Measurements from ENCODE around the gene TMPRSS11A.

Gene TMPRSS11A, protein sequence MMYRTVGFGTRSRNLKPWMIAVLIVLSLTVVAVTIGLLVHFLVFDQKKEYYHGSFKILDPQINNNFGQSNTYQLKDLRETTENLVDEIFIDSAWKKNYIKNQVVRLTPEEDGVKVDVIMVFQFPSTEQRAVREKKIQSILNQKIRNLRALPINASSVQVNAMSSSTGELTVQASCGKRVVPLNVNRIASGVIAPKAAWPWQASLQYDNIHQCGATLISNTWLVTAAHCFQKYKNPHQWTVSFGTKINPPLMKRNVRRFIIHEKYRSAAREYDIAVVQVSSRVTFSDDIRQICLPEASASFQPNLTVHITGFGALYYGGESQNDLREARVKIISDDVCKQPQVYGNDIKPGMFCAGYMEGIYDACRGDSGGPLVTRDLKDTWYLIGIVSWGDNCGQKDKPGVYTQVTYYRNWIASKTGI
- 0 to 0.31 (median 0) reads per million in 18 experiments for total RNA-seq

DNA sequence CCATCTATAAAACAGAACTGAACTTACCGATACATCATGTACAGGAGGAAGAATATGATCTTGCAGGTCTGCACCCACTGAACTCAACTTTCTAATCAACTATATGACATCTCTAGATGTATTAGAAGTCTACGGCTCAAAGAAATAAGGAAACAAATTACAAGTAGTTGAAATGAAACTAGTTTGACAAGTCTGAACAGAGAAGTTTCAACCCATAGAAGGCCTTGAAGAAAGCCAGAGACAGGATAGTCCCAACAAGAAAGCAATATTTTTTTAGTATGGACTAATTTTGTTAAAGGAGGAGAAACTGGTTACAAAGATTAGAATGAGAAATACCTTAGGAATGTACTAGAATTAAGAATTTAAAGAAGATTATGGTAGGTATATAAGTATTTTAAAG lies at the start of gene TMPRSS11A:
TSS of gene TMPRSS11A (minus strand) at position 138 of the 400 bp plus-strand sequence. CDS start at position 38, 100 bp downstream.
- no peak for DNase-seq

DNA sequence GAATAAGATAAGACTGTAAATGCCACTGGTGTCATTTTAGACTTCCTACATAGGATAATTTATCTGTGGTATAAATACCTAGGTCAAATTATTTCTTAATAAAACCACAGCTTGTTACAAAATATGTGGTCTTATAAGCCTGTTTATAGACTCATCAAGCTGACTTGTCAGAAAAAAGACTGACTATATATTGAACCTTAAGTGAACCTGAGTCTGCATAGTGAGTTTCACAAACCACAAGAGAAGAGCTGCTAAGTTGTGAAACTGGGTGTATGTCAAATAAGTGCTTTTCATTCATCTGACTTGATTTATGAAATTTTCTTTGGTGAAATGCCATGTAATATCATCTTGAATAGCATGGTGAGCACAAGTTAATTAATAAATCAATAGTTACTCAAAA lies 48.4 kb upstream of the TMPRSS11A start:
- no peak for DNase-seq

DNA sequence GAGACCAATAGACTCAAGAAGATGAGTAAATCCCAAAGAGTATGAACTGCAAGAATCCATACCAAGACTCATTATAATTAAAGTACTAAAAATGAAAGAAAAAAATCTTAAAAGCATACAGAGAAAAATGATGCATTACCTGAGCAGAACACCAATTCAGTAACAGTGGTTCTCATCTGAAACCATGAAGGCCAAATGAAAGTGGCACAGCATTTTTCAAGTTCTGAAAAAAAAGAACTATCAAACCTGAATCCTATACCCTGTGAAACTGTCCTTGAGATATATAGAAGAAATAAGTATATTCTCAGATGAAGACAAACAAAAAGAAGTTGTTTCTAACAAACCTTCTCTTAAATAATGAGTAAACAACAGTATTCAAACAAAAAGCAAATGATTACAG lies 39.6 kb upstream of the TMPRSS11A start:
- no peak for DNase-seq

DNA sequence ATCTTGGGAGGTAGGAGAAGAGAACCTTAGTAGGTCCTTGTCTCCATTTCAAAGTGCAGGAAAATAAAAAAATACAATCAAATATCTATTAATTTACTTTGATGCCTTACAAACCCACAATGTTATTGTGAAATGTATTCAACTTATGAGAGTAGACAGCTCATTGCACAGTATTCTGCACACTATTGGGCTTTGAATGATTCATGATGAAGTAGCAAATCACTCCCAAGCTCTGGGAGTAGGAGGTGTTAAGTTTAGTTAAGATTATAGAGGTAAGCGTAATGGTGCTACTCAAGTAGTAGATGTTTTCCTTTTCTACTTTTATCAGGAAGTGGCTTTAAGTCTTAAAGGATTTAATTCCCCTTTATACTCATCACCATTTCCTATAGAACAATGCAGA lies 32.8 kb upstream of the TMPRSS11A start:
- no peak for DNase-seq

DNA sequence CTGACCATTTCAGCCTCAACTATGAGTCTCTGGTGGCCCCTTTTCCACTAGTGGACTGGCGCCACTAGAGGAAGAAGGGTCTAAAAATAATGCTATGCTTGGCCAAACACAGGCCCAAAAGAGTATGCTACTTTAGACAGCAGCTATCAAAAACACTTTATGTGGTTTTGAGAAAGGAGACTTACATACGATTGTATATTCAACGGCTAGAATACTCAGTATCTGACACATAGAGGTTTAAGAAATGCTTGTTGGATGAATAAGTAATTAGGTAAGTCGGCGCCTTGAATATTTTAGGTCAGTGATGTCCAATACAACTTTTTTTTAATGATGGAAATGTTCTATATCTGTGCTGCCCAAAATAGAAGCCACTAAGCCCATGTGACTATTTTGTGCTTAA lies 25.7 kb upstream of the TMPRSS11A start:
- DNase-seq, result no peak

- DNase-seq, result no peak
Observed at GRCh38 chr4:67983333-67983732, 20.0 kb upstream of the TMPRSS11A start.

GRCh38 chr4:67980512-67980911 lies 17.2 kb upstream of the TMPRSS11A start:
- DNase-seq, result no peak

DNA sequence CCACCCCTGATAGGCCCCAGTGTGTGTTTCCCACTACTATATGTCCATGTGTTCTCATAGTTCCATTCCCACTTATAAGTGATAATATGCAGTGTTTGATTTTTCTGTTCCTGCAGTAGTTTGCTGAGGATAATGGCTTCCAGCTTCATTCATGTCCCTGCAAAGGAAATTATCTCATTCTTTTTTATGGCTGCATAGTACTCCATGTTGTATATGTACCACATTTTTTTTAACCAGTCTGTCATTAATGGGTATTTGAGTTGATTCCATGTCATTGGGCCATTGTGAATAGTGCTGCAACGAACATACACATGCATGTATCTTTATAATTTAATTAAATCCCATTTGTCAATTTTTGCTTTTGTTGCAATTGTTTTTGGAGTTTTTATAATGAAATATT lies 10.3 kb upstream of the TMPRSS11A start:
- no peak for DNase-seq

DNA sequence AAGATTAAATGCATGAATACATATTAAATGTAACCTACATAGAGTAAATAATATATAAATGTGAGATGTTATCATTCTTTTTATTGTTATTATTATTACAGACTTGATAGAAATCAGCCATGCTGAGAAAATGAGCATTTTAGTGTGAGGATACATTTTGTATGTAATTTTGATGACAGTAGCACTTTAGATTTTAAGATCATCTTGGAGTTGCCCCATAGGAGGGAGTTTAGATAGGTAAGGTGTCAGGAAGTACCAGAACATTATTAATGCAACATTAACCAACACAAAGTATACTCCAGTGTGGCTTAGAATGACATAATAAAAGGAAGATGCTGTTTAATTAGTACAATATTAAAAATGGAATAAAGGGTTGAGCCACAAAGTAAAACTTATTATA lies 8.4 kb downstream of the TMPRSS11A start:
- no peak for DNase-seq

DNA sequence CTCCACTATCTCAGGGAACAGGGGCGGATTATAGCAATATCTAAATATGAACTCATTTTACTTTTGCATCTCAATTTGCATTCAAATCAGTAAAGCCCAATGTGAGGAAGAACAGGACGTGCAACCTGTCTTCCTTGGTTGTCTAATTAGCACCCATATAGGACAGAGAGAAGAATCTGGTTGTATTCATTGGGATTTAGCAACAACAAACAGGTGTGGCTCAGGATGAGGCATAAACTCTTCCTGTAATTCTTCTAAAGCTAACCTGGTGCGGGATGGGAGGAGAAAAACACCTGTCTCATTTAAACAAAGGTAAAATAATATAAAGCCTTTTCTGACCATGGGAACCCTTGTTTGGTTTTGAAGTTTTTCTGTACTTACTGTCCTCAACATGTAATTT lies 22.2 kb downstream of the TMPRSS11A start:
- DNase-seq, result no peak

- DNase-seq, result no peak
Observed at GRCh38 chr4:67940506-67940905, 22.8 kb downstream of the TMPRSS11A start.

DNA sequence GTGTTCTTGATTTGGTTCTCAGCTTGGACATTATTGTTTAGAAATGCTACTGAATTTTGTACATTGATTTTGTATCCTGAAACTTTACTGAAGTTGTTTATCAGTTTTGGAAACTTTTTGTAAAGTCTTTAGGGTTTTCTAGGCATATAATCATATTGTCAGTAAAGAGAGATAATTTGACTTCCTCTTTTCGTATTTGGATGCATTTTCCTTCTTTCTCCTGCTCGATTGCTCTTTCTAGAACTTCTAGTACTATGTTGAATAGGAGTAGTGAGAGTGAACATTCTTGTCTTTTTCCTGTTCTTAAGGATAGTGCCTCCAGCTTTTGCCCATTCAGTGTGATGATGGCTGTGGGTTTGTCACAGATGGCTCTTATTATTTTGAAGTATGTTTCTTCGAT lies 24.1 kb downstream of the TMPRSS11A start:
- no peak for DNase-seq

GRCh38 chr4:67935888-67936287 lies 27.4 kb downstream of the TMPRSS11A start:
- DNase-seq, result no peak

- no peak for DNase-seq
Observed at GRCh38 chr4:67934628-67935027, 28.7 kb downstream of the TMPRSS11A start.

- DNase-seq, result no peak
Observed at GRCh38 chr4:67933755-67934154, 29.5 kb downstream of the TMPRSS11A start.

DNA sequence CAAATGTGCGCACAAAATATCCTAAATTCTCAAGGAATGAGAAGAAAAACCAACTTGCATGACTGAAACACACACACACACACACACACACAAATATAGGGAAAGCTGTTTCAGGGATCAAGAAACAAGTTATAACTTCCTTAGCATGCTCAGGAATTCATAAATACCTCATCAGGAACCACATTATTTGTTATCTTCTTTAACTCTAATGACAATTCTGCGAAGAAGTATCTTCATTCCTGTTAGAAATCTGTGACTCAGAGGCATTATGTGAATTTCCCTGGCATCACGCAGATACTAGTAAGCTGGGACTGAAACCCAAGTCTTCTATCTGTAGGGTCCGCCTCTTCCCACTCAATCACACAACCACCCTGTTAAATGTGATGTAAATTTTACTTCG lies 30.3 kb downstream of the TMPRSS11A start:
- no peak for DNase-seq

DNA sequence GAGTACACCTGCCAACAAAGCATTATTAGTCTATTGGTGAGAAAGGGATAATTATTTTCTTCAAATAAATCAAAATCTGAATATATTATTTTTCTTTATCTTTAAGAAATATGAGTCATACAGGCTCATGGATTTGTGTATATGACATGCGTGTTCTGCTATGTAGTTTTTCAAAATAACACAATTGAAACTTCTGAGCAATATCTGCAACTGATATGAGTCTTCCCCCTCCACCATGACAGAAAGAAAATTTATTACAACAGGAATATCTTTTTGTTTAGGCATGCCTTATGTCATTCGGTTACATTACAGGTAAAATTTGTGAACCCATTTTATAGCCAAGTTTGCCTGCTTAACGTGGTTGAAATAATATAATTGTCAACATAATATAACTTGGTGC lies 32.0 kb downstream of the TMPRSS11A start:
- DNase-seq, result no peak

DNA sequence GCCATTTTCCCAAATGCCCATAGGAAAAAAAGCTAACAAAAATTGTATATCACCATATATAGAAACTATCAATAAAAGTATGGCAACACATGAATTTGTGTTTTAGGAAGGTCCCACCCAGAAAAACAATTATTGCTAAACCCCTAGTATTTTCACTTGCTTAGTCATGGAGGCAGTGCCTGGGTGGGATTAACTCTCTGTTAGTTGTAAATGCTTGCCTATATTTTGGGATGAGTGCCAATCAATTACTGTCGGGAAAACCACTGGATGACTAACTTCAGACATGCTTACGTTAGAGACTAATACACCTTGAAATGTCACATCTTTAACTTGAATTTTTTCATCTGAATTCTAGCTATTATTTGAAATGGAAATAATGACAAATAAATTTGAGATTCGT lies 33.9 kb downstream of the TMPRSS11A start:
- no peak for DNase-seq

DNA sequence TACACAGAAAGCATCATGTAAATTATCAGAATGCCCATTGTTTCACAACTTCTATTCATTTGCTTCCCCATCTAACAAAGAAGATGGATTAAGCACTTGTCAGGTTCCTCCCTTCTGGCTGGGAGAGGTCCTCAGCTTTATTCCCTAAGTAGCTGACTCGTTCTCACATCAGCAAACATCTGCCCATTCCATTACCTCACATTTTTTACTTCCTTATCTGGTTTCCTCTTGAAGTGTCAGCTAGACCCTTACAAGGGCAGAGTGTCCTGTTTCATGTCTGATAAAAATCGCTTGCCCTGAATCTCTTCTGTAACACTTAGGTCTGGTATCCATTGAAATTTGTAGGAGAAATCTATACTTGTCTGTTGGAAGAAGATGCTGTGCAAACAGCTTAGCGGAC lies 34.7 kb downstream of the TMPRSS11A start:
- peak; percentile 4 to 9 for DNase-seq

- DNase-seq, result no peak
Observed at GRCh38 chr4:67927251-67927650, 36.0 kb downstream of the TMPRSS11A start.

GRCh38 chr4:67926485-67926884 lies 36.8 kb downstream of the TMPRSS11A start:
- DNase-seq, result no peak

GRCh38 chr4:67922697-67923096 lies 40.6 kb downstream of the TMPRSS11A start:
- DNase-seq, result no peak

DNA sequence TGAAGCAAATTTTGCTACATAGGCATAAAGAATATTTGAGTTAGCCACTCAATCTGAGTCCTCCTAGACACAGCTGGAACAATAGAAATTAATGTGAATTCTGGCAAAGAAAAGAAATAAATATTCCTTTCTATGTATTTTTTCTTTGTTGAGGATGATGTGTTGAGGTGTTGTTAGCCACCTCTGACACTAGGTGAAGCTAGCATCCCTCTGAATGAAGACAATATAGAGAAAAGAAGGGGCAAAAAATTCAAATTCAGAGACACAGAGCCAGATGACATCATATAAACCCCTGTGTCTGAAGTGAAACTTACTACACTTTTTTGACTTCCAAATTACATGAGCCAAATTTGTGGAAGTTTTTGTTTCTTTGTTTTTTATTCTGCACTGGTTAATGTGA lies 44.9 kb downstream of the TMPRSS11A start:
- no peak for DNase-seq

DNA sequence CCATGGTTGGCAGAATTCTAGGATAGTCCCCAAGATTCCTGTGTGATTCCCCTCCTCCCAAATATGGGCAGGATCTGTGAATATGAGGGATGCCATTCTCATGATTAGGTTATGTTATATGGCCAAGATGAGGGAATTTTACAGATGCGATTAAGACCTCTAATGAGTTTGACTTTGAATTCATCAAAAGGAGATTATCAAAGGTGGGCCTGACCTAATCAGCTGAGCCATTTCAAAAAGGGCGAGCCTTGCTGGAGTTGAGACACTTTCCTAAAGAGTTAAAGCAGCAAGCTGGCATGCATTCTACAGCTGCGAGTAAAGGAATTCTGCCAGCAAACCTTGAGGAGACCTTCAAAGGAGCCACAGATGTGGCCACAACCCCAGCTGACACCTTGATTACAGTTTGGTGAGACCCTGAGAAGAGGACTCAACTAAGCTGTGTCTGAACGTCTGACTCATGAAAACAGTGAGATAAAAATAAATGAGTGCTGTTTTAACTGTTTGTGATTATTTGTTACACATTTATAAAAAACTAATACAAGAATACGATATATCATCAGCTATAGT lies 47.8 kb downstream of the TMPRSS11A start:
- DNase-seq, result no peak

Data from inflammatory macrophage (primary cell).